GM12891 (cell line): ENCODE results near the gene EIF3J.

ENCODE experiments used
- DNase-seq: peaks from one replicate; pipeline ENCODE4 v3.0.0; 2011; ENCODE audit warnings: low spot score; ENCODE audit not compliant: insufficient read length
- FAIRE-seq: peaks from 2 replicates; lab custom pipeline; 2011; peaks lifted over from hg19 to GRCh38; lab: Jason Lieb, UNC
- PAX5 ChIP-seq: IDR thresholded peaks from 2 replicates; pipeline ENCODE4 v1.6.1; 2011; ENCODE audit warnings: low read length, moderate library complexity, mild to moderate bottlenecking; ENCODE audit not compliant: insufficient read depth, severe bottlenecking
- POLR2A ChIP-seq: IDR thresholded peaks from 2 replicates; pipeline ENCODE4 v1.6.1; 2011; ENCODE audit warnings: low read depth, low read length, control low read depth
- POLR2AphosphoS5 ChIP-seq: IDR thresholded peaks from 2 replicates; pipeline ENCODE4 v1.6.1; 2011; ENCODE audit warnings: low read depth, low read length, control low read depth
- POU2F2 ChIP-seq: IDR thresholded peaks from 2 replicates; pipeline ENCODE4 v1.6.1; 2011; ENCODE audit warnings: low read depth, mild to moderate bottlenecking, control low read depth, low read length, moderate library complexity
- SPI1 ChIP-seq: IDR thresholded peaks from 2 replicates; pipeline ENCODE4 v1.6.1; 2011; ENCODE audit warnings: low read depth, low read length, control low read depth
- TAF1 ChIP-seq: IDR thresholded peaks from 2 replicates; pipeline ENCODE4 v1.6.1; 2011; ENCODE audit warnings: low read depth, low read length, control low read depth

EIF3J gene

DNA sequence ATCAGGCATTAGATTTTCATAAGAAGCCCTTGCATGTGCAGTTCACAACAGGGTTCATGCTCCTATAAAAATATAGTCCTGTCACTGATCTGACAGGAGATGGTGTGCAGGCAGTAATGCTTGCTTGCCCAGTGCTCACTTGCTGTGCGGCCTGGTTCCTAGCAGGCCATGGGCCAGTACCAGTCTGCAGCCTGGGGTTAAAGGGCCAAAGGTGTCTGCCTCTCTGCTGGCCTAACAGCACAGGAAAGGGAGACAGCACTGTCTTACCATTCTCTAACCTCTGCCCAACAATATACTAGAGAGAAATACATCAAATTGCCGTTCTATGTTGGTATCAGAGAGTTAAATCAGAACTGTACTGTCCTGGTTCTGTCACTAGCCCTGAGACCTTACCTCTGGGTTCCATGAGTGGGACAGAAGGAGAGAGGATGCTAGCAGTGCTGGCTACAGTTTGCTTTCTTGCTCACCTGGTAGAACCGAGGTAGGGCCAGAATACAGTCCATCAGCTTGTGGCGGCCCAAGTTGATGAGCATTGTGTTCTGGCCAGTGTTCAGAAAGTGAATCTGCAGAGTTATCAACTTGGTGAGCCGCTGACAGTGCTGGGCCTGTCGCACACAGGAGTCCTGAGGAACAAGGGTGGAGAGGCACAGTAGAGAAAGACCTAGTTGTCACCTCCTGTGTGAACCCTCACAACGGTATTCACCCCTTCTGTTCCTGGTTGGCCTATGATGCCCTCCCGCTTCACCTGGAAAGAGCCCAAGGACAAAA lies 28.6 kb downstream of the EIF3J start:
- FAIRE-seq (no peak), DNase-seq (no peak)
- TF ChIP-seq PAX5 (no peak), POLR2AphosphoS5 (no peak; the same call in 1 of the 2 replicates), TAF1 (no peak), POLR2A (no peak), SPI1 (no peak), POU2F2 (no peak)

DNA sequence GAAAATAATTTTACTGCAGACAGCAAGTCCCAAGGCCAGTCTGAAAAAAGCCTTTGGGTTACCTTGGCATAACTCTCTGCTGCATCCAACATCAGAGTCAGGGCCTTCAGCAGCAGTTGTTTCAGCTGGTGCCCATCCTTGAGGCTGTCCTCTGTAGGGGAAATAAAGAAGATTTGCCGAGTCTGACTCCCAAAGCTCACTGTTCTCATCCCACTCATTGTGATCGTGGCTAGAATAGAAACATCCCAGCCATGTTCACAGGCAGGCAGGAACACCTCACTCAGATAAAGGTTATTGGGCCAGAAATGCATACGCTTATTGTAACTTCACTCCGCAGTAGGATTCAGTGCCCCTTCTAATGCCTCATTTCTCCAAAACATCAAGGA lies 29.2 kb downstream of the EIF3J start:
- FAIRE-seq (no peak), DNase-seq (no peak)
- no peak; the same call in 1 of the 2 replicates for TF ChIP-seq POLR2AphosphoS5
- TF ChIP-seq TAF1: no peak
- no peak for TF ChIP-seq POLR2A
- TF ChIP-seq PAX5: no peak
- TF ChIP-seq POU2F2: no peak
- TF ChIP-seq SPI1: no peak

DNA sequence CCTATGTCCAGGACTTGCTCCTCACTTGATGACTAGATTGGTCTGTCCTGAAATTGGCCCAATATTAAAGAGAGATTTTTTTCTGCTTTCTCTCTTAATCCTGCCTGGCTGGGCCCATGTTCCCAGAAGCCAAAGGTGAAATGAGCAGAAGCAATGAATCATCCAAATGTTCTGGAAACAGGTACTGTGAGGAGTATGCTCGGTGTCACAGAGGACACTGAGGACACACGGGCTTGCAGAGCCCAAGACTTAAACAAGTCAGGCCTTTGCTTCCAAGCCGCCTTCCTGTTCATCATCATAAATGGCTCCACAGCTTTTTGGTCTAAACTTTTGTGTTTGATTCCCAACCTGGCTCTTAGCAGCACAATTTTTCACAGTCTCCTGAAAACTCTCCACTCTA lies 31.4 kb downstream of the EIF3J start:
- FAIRE-seq (no peak), DNase-seq (no peak)
- TF ChIP-seq POLR2AphosphoS5 (no peak), SPI1 (no peak), POU2F2 (no peak), PAX5 (no peak), TAF1 (no peak), POLR2A (no peak)

DNA sequence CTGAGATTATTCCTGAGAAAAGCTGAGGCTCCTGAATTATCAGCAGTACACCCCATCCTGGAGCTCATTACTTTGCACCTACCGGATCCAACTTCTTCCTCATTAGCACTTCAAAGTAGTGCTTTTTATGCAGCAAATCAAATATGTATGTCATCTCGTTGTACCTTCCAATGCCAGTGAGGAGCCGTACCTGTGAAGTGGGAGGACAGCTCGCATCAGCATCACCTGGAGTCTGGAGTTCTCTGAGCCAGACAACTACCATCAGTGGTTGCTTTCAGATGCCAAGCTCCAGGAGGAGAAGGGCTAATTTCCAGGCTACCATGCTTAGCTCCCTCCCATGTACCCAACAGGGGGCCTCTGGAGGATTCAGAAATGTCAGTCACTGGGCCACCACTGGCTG lies 32.4 kb downstream of the EIF3J start:
- TF ChIP-seq SPI1 (no peak), TAF1 (no peak), POU2F2 (no peak), POLR2AphosphoS5 (no peak), POLR2A (no peak)
- FAIRE-seq (no peak), DNase-seq (no peak)

DNA sequence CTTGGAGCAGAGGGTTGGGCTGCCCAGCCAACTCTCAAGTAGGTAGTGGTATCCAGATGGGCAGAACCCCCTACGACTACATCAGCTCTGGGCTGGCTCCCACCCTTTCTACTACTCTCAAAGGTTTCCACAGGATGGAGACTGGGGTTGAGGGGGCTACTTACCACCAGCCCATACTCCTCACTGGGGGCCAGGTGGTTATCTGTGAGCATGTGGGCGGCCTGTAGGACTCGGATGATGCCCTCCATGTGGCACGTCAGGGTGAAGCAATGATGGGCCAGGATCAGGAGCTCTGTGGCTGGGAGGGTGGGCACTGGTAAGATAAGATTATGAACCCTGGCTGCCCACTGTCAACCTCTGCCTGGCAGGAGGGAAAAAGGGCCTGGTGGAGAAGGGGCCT lies 33.4 kb downstream of the EIF3J start:
- no peak for FAIRE-seq
- TF ChIP-seq POLR2A (no peak), POLR2AphosphoS5 (no peak; the same call in 1 of the 2 replicates), POU2F2 (no peak), TAF1 (no peak), SPI1 (no peak), PAX5 (no peak)
- no peak for DNase-seq

DNA sequence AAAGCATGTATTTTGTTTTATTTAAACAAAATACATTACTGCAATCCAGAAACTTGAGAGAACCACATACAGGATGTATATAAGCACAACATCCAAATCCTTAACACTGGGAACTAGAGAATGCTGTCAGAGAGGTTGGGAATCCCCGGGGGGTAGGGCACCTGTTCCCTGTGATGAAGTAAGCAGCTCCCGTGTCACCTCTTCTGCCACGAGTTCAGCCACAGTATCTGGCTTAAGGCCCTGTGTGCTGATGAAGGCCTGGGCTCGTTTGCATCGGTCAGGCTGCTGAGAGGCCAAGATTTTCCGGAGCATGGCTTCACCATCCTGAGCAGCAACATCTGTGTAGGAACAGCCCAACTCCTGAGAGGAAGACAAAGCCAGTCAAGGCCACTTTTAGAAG lies 36.4 kb downstream of the EIF3J start:
- TF ChIP-seq TAF1 (no peak), POLR2A (no peak), SPI1 (no peak), POU2F2 (no peak), POLR2AphosphoS5 (no peak), PAX5 (no peak)
- no peak for DNase-seq
- FAIRE-seq: no peak

DNA sequence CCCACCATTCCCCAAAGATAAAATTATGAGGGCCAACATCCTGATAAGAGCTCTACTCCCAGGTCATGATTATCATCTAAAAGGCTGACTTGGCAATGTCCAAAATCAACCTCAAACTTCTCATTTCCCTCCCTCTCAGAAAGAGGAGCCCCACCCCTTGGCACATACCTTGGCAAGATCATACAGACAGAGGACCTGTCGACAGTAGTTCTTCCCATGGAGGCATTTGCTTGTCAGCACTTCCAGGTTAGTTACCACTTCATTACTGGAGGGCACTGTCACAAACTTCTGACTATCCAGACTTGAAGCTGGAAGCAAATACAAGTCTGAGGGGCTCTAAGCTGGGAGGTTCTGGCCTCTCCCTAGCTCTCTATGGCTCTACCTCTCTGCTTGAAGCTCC lies 37.8 kb downstream of the EIF3J start:
- DNase-seq (no peak), FAIRE-seq (no peak)
- TF ChIP-seq POLR2A (no peak), TAF1 (no peak), POLR2AphosphoS5 (no peak), SPI1 (no peak), PAX5 (no peak), POU2F2 (no peak)

DNA sequence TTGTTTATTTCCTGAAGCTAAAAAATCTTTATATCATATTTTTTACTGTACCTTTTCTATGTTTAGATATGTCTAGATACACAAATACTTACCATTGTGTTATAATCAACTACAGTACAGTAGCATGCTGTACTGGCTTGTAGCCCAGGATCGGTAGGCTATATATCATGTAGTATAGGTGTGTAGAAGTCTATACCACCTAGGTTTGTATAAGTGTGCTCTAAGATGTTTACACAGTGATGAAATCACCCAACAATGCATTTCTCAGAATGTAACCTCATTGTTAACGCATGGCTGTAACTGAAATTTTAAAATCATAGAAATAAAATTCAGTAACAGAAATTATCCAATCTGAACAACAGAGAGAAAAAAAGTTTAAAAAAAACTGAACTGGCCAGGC lies 43.2 kb downstream of the EIF3J start:
- FAIRE-seq (no peak), DNase-seq (no peak)
- TF ChIP-seq PAX5 (no peak), POLR2A (no peak), TAF1 (no peak), POLR2AphosphoS5 (no peak), POU2F2 (no peak), SPI1 (no peak)

DNA sequence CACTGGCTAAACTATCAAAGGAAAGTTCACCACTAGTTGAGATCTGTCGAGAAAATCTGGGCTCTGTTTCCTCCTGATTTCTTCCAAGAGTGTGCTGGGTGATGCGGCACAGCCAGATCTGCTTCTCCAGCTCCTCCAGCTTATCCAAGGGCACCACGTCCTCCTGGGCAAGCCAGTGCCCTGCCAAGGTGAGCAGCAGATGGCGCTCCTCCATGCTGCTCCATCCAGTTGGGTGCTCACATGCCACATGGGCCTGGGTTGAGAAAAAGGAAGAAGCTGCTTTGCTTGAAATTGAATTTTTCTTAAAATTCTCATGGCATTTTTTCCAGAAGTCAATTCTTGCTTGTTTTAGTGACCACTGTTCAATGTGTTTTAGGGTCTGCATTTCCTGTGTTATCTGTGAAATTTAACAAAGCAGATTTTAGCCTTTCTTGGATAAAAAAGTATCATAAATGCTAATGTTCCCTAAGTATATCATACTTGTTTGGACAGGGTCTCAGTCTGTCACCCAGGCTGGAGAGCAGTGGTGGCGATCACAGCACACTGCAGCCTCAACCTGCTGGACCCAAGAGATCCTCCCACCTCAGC lies 47.3 kb downstream of the EIF3J start:
- FAIRE-seq (peak; percentile 55), DNase-seq (no peak)
- TF ChIP-seq PAX5 (no peak), TAF1 (no peak), POLR2A (no peak), POLR2AphosphoS5 (no peak), SPI1 (no peak), POU2F2 (no peak)

DNA sequence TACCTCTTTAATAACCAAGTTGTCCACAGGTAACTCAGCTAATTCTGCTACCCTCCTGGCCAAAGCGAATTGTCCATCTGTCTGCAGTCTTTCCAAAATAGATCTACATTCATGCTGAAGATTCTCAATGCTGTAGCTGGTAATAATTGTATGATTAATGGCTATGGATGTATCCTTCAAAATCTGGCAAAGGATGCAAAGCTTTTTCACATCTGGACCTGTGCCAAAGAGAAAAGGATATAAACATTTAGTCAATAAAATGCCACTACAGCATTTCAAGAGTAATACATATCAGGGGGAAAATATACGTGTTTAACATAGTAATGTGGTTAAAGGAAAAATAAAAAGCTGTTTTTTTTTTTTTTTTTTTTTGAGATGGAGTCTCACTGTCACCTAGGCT lies 48.7 kb downstream of the EIF3J start:
- DNase-seq: no peak
- no peak for FAIRE-seq
- TF ChIP-seq SPI1: no peak
- TF ChIP-seq POU2F2: no peak
- TF ChIP-seq TAF1: no peak
- no peak for TF ChIP-seq PAX5
- TF ChIP-seq POLR2AphosphoS5: no peak
- TF ChIP-seq POLR2A: no peak
